LNCAP (cell line): ENCODE results near the gene DMAP1.

ENCODE experiments used
- CTCF ChIP-seq: fragments of 450-650 bp; IDR thresholded peaks from 2 replicates; pipeline ENCODE4 v1.5.1; 2017; ENCODE audit warnings: mild to moderate bottlenecking

DMAP1 gene, protein sequence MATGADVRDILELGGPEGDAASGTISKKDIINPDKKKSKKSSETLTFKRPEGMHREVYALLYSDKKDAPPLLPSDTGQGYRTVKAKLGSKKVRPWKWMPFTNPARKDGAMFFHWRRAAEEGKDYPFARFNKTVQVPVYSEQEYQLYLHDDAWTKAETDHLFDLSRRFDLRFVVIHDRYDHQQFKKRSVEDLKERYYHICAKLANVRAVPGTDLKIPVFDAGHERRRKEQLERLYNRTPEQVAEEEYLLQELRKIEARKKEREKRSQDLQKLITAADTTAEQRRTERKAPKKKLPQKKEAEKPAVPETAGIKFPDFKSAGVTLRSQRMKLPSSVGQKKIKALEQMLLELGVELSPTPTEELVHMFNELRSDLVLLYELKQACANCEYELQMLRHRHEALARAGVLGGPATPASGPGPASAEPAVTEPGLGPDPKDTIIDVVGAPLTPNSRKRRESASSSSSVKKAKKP

GRCh38 chr1:44213222-44214112 is at the start of gene DMAP1:
DMAP1 (plus strand) TSS chr1:44213471; CDS start chr1:44213754, 283 bp downstream.
- TF ChIP-seq CTCF, result no peak

DNA sequence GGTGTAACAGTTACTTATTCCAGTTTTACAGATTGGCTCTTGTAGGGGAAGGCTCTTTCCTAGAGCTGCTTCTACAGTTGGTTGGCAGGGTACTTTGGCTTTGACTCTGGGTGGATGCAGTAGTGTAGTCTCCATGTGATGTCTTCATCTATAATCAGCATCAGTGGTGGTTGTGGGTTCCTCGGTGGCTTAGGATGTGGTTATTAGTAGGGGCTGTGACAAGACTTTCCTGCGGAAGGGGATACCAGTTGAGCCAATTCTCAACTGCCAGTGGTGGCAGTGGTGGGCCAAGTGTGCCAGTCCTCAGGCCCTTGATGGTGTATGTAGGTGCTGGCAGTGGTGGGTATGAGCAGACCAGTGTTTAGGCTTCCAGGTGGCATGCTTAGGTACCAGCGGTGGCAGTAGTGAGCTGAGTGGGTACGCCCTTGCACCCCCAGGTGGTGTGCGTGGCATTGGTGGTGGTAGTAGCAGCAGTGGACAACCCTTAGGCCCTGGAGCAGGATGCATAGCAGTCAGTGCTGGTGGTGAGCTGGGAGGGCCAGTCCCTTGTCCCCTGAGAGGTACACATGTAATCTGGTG is 44.7 kb upstream of the DMAP1 start:
- no peak for TF ChIP-seq CTCF

DNA sequence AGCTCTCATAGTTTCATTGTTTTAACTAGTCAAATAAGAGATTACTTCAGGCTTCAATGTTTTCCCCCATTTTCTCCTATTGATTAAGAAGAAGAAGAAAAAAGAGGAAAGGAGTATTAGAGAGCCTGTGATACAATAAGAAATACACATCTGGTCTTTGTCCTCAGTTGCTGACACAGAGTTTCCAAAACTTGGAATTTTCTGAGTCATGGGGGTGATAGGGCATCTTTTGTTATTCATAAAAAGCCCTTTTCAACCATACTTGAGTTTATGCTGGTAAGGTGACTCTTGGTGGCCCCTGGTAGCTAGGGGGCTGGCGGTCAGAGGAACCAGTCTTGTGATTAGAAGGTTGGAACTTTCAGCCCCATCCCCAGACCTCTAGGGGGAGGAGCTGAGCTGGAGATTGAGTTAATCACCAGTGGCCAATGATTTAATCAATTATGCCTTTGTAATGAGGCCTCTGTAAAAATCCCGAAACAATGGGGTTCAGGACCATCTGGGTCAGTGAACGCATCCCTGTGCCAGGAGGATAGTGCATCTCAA is 42.9 kb upstream of the DMAP1 start:
- TF ChIP-seq CTCF, result no peak

DNA sequence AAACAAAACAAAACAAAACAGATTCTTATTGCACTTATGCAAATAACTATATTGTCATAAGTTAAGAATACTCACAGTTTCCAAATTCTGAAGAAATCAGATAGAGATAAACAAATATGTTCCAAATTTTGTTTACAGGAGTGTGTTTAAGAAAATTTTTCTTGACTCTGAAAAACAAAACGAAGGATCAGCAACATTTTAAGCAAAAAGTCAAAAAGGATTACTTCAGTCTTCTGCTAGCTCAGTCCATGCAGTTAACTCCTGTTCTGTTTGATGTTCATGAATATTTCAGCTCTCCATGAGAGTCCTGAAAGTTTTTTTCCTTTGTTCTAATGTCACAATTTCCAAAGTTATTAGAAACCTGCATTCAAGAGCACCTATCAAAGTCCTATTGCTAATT is 38.6 kb upstream of the DMAP1 start:
- no peak for TF ChIP-seq CTCF

GRCh38 chr1:44200336-44200735 is 12.9 kb upstream of the DMAP1 start:
- no peak for TF ChIP-seq CTCF

GRCh38 chr1:44208226-44208625 is 5.0 kb upstream of the DMAP1 start:
- no peak for TF ChIP-seq CTCF

- TF ChIP-seq CTCF, result no peak
These were observed 2.7 kb upstream of the DMAP1 start for GRCh38 chr1:44210595-44210994.
